ENCODE data around the gene EPC1. TPM values are rescaled to one million over a fixed set of nuclear protein-coding genes. Genes with fewer than 3 reads are reported as not detected.
"Not testable (repeated sequence)": the region's sequence is repeated elsewhere in the genome, so short reads cannot be mapped to it uniquely, and the experiment has no call there.

The EPC1 gene
- total RNA-seq, 2 donors from 2014 or later, result 21.0 to 23.0 TPM

GRCh38 chr10:32225976-32226375 lies 121.0 kb downstream of the EPC1 start:
- no peak for ATAC-seq
- DNase-seq, result no peak
- intact Hi-C loops (cut with DNase I), result no loop called here

GRCh38 chr10:32222376-32222775 lies 124.6 kb downstream of the EPC1 start:
- ATAC-seq; DNase-seq; intact Hi-C loops (cut with DNase I): not testable (repeated sequence)

- intact Hi-C loops (cut with DNase I), result loop anchor here (10.0 kb wide), 1 partner anchor 354 kb away; no protein-coding TSS in a partner anchor
- ATAC-seq, result not testable (repeated sequence)
These were observed 127.8 kb downstream of the EPC1 start for GRCh38 chr10:32219156-32219555.

GRCh38 chr10:32218206-32219044 lies 128.5 kb downstream of the EPC1 start:
- intact Hi-C loops (cut with DNase I), result loop anchor here (10.0 kb wide), 1 partner anchor 354 kb away; no protein-coding TSS in a partner anchor
- not testable (repeated sequence) for ATAC-seq, DNase-seq

More at GRCh38 chr10:32219156-32219555, 127.8 kb downstream of the EPC1 start:
- DNase-seq, result not testable (repeated sequence)

Other genes starting within 250 kb of the EPC1 start
- 10 to 100 TPM; 25.7 to 29.3 TPM for gene CCDC7, start 99.0 kb upstream of the EPC1 start, total RNA-seq

Measured in left cardiac atrium (tissue), 4 donors.